HG02798 (cell line): ENCODE results near the gene PDHA1.

ENCODE experiments used
- ATAC-seq: cut with Tn5 transposase; IDR thresholded peaks from one replicate; pipeline ENCODE4 v1.9.1; 2021; ENCODE audit warnings: mild to moderate bottlenecking; ENCODE audit not compliant: unreplicated experiment, poor library complexity

Gene PDHA1

DNA sequence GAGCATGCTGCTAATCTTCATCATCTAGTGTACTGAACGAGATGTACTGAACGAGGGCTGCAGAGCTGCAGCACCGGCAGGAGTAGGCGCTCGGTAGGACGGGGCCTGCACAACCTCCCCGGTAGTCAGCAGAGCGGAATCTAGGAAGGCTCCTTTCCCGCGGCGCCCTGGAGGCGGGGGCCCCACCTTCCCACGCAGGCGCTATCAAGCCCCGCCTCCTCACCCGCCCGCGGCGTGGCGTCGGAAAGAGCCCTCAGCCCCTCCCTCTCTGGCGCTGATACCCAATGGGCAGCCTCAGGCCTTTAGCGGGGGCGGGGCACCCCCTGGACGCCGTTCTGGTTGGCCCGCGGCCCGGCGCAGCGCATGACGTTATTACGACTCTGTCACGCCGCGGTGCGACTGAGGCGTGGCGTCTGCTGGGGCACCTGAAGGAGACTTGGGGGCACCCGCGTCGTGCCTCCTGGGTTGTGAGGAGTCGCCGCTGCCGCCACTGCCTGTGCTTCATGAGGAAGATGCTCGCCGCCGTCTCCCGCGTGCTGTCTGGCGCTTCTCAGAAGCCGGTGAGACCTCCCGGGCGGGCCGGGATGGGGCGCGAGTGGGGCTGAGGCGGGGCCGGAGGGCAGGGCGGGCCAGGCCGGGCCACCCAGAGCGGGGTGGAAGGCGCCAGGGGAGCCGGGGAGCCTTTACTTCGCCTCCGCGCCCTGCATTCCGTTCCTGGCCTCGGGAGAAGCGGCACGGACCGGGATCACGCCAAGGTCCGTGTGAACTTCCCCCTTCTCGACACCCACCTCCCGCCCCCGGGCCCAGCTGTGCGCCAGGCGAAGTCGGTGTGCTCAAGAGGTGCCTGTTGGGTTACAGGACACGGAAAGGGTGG, at the start of gene PDHA1:
TSS of gene PDHA1 (plus strand) at position 393 of the 874 bp plus-strand sequence. CDS start at position 504, 111 bp downstream.
- ATAC-seq: peak; percentile 99

DNA sequence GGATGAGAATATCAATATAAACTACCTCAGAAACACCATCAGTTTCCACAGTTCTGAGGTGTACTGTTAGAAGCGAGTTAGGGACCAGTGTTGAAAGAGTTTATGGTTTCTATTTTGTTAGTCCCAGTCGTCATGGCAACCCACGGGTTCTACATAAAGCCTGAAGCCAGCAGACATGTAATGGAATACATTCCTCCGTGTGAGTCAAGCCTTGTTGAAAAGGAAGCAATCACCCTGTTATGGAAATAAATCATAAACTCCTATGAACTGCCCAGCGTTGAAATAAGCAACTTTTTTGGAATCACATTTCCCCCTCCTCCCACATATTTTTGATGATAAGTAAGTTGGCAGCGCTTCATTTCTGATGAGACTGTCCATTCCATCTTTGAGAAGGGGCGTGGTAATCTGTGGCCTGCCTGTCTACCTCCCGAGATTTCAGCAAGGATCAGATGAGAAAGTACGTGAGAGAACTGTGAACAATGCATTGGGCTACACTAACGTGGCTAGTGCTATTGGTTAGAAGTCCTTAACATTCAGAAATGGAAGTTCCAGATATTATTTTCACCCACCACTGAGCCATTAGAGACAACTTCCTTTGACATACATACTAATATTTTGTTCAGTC, 40.4 kb upstream of the PDHA1 start:
- no peak for ATAC-seq

DNA sequence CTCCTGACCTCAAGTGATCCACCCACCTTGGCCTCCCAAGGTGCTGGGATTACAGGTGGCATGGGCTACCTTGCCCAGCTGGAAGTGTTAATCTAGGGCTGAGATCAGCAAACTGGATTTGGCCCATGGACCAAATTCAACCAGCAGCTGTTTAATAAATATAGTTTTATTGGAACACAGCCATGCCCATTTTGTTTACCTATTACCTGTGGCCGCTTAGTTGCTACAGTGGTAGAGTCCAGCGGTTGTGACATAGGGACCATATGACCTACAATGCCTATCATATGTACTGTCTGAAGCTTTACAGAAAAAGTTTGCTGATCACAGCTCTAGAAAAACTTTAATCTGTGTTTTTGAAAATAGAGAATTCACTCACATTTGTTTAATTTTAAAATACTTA, 17.2 kb upstream of the PDHA1 start:
- no peak for ATAC-seq

DNA sequence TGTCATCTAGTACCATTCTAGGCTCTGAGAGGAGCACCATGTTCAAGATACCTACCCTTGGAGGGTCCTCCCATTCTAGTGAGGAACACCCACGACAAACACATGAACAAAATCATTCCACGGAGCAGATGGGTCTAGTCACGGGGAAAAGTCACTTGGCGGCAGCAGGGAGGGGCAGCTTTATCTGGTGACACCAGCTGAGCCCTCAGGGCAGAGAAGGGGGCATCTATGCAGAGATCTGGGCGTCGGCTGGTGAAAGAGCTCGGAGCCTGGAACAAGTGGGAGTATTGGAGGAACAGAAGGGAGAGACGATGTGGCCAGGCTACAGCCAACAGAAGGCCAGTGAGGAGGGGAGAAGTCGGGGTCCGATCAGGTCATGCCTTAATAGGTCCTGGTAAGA, 11.9 kb upstream of the PDHA1 start:
- no peak for ATAC-seq

DNA sequence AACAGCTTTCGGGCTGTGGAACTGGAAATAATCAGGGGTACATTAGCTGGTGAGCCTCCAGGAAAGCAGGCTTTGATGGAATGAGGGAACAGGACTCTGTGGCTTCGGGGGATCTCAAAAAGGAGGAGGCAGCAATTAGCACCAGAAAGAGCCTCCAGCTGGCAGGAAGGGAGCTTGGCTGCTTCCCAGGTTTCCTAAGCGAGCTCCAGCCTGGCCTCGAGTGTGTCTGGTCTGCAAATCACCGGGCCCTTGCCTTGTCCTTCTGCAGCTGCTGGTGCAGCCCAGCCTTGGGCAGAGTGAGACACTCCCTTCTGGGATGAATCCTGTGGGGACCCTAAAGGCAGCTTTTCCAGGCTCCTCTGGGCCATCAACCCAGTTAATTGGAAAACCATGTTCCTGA, 10.7 kb upstream of the PDHA1 start:
- no peak for ATAC-seq

DNA sequence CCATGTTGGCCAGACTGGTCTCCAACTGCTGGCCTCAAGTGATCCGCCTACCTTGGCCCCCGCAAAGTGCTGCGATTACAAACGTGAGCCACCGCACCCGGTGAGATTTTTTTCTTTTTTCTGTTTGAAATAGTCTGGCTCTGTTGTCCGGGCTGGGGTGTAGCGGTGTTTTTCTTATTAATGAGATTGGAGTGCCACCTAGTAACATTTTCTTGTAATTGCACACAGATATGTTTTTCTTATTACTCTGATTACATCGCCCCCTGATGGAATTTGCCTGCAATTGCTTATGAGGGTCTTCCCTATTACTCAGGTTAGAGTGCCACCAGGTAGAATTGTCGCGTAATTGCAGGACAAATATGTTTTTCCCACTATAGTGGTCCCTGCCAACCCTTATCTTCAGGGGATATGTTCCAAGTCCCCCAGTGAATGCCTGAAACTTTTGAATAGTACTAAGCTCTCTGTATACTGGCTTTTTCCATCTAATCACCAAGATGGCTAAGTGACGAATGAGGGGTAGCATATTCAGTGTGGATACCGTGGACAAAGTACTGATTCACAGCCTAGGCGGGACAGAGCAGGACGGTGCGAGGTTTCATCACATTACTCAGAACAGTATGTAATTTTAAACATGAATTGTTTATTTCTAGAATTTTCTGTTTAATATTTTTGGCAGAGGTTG, 8.6 kb upstream of the PDHA1 start:
- peak; percentile 38 for ATAC-seq

DNA sequence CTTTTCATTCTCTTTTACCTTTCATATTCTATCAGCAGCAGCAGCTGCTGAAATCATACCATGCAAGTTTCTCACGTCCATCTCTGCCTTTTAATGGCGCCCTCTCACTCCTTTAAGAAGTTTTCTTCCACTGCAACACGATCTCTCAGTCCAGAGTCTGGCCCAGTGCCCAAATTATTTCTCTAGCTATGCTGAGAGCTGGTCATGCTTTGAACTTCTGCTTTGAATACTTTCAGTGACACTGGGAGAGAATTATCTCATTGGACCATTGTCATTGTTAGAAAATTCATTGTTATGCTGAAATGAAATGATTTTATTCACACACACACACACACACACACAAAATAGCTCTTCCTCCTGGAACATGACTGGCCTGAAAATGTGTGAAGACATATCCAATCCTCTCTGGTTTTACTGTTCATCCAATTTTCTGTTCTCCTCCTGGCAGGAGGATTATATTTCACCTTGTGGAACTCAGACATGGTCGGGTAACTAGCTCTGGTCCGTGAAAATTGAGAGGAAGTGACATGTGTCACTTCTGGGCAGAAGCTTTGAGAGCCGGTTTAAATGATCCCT, 1.3 kb upstream of the PDHA1 start:
- ATAC-seq: no peak

DNA sequence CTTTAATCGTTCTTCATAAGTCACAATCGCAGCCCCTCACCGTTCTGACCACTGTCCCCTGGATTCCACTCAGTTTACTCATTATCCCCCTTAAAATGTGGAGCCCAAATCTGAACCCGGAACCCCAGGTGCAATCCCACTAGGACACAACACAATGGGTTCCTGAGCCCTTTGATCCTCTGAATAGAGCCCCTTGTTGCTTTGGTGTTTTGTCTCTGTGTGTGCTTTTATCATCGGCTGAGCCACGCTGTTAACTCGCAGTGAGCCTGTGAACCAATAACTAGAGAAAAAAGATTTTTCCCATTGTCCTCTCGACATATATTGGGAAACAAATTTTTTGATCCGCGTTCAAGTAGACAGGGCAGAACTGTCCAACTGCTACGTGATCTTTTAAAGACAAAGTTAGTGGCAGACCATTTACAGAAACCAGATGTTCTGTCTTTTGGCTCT, 617 bp upstream of the PDHA1 start:
- no peak for ATAC-seq

DNA sequence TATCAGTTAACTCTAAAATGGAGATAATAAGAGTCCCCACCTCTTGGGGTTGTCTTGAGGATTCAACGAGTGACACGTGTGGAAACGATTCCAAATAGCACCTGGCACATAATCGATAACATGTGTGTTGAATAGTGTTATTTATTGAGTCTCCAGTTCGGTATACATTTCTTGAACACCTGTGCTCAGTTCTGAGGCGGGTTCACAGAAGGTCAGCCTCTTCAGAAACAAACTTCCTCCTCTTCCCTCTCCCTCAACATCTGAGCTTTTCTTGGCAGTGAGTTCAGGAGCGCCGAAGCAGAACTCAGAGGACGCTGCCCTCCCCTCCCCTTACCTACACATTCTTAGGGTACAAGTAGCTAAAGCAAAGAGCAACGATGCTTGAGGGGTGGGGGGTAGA, 934 bp downstream of the PDHA1 start:
- no peak for ATAC-seq

DNA sequence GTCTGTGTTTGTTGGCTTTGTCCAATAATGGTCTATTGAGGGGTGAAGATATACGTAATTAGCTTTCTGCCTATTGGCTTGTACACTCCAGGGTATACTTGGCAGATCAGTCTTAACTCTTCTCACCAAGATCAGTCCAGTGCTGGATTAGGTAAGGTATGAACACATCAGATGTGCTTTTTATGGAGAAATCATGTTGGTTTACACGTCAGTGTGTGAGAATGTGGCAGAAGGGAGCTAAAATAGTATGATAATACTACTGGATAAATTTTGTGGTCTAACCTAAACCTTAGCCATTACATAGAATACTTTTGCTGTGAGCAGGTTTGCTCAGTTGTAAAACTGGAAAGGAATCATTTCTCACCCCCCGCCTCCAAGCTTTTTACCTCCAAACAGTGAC, 4.2 kb downstream of the PDHA1 start:
- ATAC-seq: no peak

DNA sequence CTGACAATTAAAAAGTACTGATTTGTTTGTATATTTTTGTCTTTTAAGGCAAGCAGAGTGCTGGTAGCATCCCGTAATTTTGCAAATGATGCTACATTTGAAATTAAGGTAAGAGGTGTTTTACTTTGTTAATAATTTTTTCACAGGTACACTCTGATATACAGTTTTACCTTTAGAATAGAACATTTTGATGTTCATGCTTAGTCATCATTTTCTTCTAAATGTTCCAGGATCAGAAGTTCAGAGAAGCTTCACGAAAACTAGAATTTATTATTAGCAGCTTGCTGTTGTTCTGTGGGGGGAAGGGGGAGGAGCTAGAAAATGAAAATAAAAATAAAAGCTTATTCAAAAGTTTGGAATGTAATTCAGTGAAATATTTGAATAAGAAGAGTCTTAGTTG, 5.5 kb downstream of the PDHA1 start:
- ATAC-seq: no peak

DNA sequence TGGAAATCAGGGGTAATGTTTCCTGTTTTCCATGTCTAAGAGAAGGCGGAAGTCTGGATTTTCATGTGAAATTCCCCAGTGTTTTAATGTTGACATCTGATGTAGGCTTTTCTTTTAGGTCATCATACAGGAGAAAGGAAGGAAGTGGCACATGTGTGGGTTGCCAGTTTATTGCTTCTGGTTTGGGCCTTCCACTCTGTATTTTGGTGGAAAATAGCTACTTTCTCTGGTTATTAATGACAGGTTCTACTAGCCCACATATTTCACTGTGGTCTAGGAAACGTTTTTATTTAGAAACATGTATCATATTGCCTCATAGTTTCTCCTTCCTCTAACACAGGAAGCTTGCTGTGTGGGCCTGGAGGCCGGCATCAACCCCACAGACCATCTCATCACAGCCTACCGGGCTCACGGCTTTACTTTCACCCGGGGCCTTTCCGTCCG, 7.2 kb downstream of the PDHA1 start:
- ATAC-seq: peak; percentile 94

DNA sequence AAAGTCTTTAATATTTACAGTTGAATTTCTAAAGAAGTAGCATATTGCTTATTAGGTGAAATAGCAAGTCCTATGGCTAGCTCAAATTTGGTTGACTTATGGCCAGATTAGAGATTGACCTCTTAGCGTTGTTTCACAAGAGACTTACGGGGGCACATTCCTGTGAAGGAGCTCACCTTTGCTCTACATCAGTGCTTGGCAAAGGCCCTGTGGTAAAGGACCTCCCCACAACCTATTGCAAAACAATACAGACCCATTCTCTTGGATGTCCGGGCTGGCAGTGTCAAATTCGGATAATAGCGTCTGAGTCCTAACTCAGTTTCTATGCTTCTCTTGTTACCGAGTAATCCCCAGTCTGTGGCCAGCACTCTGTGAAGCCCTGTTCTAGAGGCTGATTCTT, 10.9 kb downstream of the PDHA1 start:
- no peak for ATAC-seq

DNA sequence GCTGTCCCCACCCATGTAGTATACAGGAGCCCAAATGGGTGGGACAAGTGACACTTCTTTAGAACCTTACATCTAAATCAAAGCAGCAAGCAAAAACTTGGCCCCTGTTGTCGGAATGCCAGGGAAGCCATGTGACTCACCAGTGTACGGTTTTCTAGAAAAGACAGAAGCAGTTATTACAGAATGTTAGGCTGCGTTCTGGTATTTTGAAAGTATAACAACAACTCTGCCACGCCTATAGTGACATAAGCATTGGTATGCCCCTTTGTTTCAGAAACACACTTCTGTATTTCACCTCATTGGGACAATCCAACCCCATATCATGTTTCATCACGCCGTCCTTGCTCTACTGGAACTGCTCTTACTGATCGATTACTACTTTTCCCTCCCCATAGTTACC, 14.8 kb downstream of the PDHA1 start:
- ATAC-seq: no peak

DNA sequence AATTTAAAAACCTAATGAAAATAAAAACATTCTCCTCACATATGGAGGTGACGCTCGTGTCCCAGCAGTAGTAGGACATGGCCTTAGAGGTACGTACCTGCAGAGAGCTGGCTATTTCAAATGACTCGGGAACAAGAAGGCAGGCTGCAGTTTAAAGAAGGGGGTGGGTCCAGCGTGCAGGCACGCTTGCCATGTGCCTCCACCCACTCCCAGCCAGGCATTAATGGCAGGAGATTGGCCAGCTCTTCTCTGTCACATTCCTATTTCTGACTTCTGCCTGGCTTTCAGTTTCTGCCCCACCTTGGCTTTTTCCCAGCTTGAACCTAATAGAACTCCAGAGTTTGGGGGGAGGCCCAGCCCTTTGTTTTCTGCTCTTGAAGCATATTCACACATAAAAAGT, 17.2 kb downstream of the PDHA1 start:
- ATAC-seq: no peak

DNA sequence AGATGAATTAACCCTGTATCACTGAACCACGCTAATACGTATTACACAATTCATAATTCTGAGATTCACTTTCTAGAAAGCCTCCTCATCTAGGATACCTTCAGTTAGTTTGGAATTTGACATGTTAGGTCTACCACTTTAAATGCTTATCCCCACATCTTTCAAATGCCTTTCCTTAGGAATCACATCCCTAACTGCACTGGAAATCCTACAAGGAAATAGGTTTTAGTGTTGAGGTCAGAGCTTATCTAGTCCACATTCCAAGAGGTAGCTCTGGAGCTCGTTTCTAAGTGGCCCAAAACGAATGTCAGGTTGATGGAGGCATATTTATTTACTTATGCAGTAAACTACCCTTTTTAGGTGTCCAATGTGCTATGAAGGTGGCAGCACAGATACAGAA, 18.0 kb downstream of the PDHA1 start:
- no peak for ATAC-seq

DNA sequence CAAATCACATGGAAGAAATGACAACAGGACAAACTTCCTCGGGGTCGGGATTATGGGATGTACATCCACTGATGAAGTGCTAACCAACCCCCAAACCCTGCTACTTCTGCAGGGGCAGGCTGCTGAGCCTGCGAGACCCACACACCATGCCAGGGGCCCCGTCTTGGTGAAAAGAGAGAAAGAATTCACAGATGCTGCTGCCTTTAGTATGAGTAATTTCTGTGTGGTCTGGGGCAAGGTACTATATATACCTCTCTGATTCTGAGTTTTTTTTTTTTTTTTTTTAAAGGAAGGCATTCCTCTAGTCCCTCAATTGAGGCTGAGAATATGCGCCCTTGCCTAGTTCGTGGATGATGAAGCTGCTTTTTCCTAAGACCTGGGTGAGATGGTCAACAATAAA, 24.8 kb downstream of the PDHA1 start:
- ATAC-seq: no peak

DNA sequence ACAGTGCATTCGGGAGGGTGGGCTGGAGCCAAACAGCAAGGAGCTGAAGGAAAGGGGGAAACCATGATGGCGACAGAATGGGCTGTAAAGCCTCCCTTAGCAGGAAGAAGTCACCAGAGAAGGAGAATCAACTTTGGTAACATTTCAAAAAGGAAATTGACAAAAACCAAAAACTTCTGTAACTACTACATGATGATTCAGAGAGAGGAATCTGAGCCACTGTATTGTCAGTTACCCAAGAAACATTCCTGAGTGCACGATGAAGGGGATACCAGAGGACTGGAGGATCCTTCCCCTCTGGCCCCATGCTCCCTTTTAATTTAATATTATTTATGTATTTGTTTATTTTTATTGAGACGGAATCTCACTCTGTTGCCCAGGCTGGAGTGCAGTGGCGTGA, 26.3 kb downstream of the PDHA1 start:
- ATAC-seq: no peak

DNA sequence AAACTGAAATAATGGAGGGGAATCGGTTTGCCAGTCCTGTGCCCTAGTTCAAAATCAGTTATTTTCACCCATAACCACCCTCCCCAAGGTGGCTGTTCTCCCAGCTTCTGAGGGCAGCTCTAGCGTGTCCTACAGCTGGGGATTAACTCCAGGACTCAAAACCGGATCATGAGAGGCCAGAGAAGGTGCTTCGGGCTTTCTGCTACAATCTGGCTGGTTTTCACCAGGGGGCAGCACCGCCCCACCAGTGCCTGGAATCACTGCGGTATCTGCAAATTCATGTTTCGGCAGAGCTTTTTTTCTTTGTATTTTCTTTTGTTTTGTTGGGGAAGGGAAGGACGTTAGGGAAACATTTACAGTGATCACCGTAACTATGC, 28.4 kb downstream of the PDHA1 start:
- peak; percentile 69 for ATAC-seq

DNA sequence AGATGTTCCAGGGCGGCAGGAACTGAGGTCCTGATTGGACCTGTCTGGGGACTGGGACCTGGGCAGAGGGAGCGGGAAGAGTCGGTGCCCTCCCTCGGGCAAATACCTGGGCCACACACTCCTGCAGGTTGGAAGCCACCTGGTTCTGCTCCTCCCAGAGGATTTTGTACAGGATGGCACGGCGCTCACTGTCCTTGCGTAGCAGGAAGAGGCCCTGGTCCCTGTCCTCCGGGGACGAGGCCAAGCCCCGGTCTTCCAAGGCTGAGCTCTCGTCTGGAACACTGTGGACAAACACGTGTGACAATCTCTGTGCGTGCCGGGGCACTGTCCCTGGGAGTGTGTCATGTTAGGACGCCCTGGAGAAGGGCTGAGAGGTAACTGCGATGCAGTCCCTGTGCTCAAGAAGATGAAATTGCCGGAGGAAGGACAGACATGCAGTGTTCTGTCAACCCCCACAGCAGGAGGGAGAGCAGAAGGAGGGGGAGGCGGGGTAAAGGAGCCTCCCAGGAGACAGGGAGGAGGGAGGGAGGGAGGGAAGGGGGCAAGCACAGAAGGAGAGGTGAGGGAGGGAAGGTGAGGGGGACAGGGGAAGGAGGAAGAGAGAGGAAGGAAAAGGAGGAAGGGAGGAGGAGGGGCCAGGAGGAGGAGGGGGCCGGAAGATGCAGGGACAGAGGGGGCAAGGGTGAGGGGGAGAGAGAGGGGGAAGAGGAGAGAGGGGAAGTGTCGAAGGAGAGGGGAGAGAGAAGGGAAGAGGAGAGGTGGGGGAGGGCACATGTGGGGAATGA, 29.0 kb downstream of the PDHA1 start:
- peak; percentile 26 for ATAC-seq
